NCI-H128 (cell line): ENCODE data around the gene ERGIC3.

Experiments used
- DNase-seq: peaks from one replicate; lab custom pipeline; 2025; ENCODE audit not compliant: unreplicated experiment; lab: John Stamatoyannopoulos, UW

Gene ERGIC3

DNA sequence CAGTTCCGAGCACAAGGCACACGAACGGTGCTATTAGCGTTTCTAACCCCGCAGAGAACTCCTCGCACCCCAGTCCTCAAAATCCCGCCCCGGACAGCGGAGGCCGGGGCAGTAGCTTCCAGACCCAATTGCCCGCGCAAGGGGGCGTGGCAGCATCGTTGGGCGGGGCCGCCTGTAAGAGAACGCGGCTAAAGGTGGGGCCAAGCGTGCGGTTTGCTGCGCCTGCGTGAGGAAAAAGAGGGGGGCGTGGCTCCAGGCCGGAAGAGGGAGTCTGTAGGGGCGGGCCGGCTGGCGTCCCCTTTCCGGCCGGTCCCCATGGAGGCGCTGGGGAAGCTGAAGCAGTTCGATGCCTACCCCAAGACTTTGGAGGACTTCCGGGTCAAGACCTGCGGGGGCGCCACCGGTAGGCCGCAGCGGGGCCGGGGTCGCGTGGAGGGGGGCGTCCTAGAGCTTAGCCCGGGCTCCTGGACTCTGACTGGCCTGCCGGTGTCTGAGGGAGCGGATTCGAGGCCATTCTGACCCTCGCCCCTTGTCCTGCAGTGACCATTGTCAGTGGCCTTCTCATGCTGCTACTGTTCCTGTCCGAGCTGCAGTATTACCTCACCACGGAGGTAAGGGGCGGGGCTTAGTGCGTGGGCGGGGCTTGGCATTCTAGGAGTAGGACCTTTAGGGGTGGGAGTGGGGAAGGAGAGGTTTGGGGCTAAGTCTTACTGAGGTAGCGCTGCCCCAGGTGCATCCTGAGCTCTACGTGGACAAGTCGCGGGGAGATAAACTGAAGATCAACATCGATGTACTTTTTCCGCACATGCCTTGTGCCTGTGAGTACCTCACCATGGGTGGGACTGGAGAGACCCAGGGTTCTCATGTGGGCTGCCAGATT is at the start of gene ERGIC3:
Gene ERGIC3, plus strand, starts transcription at position 296 of the 880 bp plus-strand sequence. Its CDS starts 20 bp downstream, at position 316.
- DNase-seq: peak; percentile 93

DNA sequence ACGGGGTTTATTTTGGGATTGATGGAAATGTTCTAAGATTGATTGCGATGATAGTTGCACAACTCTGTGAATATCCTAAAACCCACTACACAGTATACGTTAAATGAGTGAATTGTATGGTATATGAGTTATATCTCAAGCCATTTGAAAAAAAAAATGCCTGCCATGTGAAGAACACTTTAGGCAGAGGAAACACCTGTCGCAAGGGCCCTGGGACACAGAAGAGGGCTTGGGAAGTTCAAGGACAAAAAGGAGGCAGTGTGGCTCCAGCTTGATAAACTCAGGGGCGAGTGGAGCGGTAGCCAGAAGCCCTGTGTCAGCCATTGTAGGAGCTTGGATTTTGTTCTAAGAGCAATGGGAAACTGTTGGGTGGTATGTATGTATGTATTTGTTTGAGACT is 49.5 kb upstream of the ERGIC3 start:
- no peak for DNase-seq

DNA sequence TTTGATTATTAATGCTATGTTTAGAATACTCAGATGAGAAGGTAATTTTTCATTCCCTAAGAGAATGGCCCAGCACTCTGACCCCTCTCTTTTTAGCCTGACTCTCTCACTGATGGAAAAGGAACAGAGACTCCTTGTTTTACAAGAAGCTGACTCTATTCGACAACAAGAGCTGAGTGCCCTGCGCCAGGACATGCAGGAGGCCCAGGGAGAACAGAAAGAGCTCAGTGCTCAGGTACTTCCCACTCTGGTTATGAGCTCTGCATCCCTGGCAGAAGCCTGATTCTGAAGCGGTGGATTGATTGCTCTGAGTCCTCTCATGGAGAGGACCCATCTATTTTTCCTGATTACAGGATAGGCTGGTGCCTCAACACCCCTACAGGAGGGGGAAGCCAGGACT is 45.4 kb upstream of the ERGIC3 start:
- DNase-seq: no peak

- no peak for DNase-seq
These were observed 44.6 kb upstream of the ERGIC3 start for GRCh38 chr20:35497320-35497719.

DNA sequence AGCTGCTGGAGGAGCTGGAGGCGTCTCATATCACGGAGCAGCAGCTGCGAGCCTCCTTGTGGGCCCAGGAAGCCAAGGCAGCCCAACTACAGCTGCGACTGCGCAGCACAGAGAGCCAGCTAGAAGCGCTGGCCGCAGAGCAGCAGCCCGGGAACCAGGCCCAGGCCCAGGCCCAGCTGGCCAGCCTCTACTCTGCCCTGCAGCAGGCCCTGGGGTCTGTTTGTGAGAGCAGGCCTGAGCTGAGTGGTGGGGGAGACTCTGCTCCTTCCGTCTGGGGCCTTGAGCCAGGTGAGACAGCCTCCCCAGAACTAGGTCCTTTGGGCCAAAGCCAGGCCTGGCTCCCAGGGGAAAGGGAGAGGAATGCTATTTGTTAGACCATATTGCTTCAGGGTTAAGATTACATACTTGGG is 44.1 kb upstream of the ERGIC3 start:
- DNase-seq: no peak

DNA sequence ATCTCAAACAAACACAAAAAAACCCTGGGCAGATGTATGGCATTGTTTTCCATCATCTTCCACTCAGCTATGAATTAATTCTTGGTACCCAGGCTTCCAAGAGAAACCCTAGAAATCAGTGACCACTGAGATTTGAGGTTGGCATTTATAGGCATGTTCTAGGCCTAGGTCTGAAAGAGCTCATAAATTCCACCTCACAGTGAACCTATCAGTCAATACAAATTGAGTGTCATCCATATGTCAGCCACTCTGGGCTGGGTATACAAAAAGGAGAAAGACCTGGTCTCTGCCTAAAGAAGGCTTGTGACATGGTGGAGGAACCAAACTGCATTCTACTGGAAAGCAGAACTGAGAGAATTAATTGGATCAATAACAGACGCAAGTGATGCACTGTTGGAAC is 42.6 kb upstream of the ERGIC3 start:
- DNase-seq: no peak

DNA sequence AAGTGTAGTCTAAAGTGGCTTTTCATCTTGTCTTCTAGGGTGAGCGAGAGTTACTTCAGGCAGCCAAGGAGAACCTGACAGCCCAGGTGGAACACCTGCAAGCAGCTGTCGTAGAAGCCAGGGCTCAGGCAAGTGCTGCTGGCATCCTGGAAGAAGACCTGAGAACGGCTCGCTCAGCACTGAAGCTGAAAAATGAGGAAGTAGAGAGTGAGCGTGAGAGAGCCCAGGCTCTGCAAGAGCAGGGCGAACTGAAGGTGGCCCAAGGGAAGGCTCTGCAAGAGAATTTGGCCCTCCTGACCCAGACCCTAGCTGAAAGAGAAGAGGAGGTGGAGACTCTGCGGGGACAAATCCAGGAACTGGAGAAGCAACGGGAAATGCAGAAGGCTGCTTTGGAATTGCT is 39.5 kb upstream of the ERGIC3 start:
- DNase-seq: no peak

DNA sequence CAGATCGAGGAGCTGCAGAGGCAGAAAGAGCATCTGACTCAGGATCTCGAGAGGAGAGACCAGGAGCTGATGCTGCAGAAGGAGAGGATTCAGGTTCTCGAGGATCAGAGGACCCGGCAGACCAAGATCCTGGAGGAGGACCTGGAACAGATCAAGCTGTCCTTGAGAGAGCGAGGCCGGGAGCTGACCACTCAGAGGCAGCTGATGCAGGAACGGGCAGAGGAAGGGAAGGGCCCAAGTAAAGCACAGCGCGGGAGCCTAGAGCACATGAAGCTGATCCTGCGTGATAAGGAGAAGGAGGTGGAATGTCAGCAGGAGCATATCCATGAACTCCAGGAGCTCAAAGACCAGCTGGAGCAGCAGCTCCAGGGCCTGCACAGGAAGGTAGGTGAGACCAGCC is 38.6 kb upstream of the ERGIC3 start:
- no peak for DNase-seq

GRCh38 chr20:35503841-35504561 is 37.9 kb upstream of the ERGIC3 start:
- no peak for DNase-seq

- DNase-seq: no peak
These were observed 37.1 kb upstream of the ERGIC3 start for GRCh38 chr20:35504751-35505150.

GRCh38 chr20:35506179-35506578 is 35.7 kb upstream of the ERGIC3 start:
- no peak for DNase-seq

DNA sequence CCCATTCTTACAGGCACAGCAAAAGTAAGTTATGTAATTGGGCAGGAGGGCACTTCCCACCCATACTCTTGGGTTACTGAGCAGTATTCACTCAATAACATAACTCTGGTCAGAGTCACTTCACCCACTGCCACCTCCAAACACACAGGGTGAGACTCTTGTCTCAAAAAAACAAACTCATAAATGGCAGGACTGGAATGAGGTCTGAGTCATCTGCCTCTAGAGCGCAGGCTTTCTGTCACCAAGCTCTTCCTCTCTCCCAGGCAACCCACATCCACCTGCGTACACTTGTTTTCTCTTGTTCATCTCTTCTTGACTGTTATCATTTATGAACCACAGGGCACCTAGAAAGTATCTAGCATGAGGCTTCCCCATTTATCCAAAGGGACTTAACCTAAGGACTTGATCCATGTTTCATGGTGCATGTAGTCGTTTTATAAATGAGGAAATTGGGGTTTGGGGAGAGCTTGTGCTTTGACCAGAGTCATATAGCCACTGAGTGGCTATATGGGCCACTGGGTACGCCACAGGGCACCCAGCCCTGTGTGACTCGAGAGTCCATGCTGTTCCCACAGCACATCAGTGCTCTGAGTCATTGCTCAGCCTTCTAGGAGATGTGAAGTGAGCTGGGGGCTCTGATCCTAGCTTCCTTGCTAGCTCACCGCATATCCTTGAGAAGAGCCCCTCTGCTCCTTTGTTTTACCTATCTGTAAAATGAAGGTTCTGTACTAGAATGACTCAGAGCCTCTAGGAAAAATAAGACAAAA is 34.8 kb upstream of the ERGIC3 start:
- DNase-seq: no peak

- DNase-seq: no peak
These were observed 33.2 kb upstream of the ERGIC3 start for GRCh38 chr20:35508493-35509218.

- no peak for DNase-seq
These were observed 30.7 kb upstream of the ERGIC3 start for GRCh38 chr20:35510951-35511735.

DNA sequence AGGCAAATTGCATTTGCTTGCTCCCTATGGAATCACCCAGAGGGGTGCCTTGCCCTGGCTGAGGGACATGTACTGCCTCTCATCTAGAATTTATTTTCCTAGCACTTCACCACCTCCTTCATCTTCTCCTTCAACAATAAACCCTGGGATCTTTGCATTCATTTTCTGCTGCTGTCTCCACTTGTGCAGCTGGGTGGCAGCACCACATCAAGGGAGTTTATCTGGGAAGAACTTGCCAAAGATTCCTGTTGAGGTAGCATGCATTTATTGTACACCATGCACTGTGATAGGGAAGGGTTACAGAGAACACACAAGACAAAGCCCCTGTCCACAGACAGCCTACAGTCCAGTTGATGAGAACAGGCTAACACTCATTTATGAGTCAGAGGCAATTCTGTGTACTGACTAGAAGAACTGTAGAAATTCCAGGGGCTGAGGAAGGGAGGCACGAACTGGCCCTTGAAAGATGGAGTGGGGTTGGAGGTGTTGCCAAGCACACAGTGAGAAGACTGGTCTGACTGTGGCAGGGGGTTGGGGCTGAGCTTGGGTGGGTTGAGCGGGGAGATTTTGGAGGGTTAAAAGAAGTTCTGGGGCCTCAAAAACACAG is 30.0 kb upstream of the ERGIC3 start:
- DNase-seq: no peak

- DNase-seq: no peak
These were observed 27.4 kb upstream of the ERGIC3 start for GRCh38 chr20:35514371-35514932.

DNA sequence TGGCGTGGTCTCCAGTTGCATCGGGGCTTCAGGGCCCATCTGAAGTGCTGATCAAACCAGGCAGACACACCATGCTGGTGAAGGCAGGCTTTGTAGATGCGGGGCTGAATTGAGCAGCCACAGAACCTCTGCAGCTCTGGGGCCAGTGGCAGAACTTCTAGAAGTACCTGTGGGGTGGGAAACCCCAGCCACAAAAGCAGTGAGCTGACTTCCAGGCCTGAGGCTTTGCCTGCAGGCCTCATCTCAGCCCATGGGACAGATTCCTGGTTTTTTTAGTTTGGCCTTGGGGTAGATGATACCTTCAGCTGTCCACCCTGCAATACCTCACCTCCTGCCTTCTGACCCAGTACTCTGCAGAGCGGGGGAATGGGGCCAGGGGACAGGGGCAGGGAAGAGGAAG is 26.5 kb upstream of the ERGIC3 start:
- no peak for DNase-seq

DNA sequence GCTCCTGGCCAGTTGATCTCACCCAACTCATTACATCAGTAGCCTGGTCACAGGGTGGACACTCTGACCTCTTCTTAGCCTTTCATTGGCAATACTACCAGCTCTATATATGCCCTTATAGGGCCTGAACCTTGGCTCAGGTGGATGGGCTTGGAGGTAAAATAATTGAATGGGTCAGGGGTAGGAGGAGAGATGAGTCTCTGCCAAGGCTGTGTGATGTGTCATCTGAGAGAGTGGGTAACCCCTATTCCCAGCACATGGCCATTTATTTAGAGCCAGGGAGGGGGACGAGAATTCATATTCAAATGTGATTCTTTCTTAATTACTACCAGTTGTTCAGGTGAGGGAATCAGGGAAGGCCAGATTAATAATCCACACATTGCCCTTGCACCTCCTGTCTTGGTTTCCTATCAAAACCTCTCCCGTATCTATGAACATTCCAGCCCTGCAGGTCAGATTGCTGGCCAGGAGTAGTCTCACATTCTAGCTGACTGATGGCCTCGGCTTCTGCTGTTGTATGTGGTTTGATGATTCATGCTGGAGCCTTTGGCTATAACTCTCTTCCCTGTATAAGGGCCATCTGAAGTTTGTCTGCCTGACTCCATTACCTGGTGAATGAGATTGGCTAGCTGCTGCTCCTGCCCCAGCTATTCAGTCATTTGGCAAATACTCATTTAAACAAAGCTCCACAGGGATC is 25.8 kb upstream of the ERGIC3 start:
- DNase-seq: no peak

- DNase-seq: no peak
These were observed 24.8 kb upstream of the ERGIC3 start for GRCh38 chr20:35517125-35517524.
